Measurements from ENCODE around the gene ZBTB8OS.

DNA sequence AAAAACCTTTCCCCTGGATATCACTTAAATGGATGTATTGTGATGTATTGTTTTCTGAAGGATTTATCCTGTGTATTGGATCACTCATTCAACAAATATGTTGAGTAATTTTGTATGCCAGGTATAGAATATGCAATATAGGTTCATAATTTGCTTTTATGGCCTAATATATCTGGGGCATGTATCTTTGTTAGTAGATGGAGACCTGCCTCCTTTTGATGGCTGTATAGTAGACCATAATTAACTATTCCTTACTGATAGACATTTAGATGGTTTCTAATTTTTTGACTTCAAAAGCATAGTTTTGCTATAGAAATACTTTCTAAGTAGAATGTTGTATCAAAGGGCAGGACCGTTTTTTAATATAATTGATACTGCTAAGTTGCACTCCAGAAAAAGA is 9.2 kb upstream of the ZBTB8OS start:
- TF ChIP-seq, protein P1, sequence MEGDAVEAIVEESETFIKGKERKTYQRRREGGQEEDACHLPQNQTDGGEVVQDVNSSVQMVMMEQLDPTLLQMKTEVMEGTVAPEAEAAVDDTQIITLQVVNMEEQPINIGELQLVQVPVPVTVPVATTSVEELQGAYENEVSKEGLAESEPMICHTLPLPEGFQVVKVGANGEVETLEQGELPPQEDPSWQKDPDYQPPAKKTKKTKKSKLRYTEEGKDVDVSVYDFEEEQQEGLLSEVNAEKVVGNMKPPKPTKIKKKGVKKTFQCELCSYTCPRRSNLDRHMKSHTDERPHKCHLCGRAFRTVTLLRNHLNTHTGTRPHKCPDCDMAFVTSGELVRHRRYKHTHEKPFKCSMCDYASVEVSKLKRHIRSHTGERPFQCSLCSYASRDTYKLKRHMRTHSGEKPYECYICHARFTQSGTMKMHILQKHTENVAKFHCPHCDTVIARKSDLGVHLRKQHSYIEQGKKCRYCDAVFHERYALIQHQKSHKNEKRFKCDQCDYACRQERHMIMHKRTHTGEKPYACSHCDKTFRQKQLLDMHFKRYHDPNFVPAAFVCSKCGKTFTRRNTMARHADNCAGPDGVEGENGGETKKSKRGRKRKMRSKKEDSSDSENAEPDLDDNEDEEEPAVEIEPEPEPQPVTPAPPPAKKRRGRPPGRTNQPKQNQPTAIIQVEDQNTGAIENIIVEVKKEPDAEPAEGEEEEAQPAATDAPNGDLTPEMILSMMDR (IDR thresholded peaks at IDR 0.05; ENCODE audit: low read depth, low read length), result no peak
- TF ChIP-seq EZH2phosphoT487 (IDR thresholded peaks at IDR 0.05; ENCODE audit: low read depth), result no peak

Data from OCI-LY3 (cell line).